ENCODE results near the gene SLC37A3.

- TF ChIP-seq, protein P1, sequence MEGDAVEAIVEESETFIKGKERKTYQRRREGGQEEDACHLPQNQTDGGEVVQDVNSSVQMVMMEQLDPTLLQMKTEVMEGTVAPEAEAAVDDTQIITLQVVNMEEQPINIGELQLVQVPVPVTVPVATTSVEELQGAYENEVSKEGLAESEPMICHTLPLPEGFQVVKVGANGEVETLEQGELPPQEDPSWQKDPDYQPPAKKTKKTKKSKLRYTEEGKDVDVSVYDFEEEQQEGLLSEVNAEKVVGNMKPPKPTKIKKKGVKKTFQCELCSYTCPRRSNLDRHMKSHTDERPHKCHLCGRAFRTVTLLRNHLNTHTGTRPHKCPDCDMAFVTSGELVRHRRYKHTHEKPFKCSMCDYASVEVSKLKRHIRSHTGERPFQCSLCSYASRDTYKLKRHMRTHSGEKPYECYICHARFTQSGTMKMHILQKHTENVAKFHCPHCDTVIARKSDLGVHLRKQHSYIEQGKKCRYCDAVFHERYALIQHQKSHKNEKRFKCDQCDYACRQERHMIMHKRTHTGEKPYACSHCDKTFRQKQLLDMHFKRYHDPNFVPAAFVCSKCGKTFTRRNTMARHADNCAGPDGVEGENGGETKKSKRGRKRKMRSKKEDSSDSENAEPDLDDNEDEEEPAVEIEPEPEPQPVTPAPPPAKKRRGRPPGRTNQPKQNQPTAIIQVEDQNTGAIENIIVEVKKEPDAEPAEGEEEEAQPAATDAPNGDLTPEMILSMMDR (IDR thresholded peaks at IDR 0.05): no peak
- no peak for TF ChIP-seq POLR2A (IDR thresholded peaks at IDR 0.05)
Measured at GRCh38 chr7:140360697-140361229, 37.6 kb downstream of the SLC37A3 start.
